Measurements from ENCODE around the gene SNX14.
"Not testable (repeated sequence)": the region's sequence is repeated elsewhere in the genome, so short reads cannot be mapped to it uniquely, and the experiment has no call there.

Gene SNX14

GRCh38 chr6:85593438-85594196 is at the start of gene SNX14:
Gene SNX14 (minus strand): TSS chr6:85593858. CDS start chr6:85593718, 140 bp downstream.
- peak; percentile 92 for DNase-seq (ENCODE audit: low spot score)

DNA sequence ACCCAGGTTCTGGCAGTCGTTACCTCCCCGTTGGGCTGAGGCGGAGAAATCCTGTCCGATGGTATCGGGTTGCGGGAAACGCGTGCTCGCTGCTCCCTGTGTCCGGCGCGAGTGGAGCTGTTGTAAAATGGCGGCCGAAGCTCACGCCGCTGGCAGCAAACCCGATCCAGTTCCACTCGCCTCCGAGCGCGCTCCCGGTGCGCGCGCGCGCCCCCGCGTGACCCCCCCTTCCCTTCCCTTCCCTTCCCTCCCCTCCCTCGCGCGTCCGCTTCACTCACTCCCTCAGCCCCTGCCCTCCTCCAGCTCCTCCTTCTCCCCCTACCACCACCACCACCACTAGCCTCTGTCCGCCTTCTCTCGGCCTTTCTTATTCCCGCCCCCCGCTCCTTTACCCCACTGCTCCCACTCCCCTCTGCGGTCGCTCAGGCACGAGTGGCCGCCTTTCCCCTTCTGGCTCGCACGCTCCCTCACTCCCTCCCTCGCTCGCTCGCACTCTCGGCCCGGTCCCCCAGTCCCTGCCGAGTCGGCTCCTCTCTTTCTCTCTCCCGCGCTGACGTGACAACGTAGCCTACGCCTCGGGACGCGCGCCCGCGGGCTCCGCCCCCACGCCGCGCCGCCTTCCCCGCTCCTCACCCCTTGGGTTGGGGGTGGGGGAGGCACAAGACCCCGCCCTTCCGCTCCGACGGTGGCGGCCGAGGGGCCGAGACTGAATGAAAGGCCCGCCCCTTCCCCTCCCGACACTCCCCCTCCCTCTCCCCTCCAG is 49.3 kb upstream of the SNX14 start, which contains the start of gene SYNCRIP:
SYNCRIP (minus strand) TSS at position 113 of the 763 bp plus-strand sequence. CDS start 1,447 bp downstream, outside the sequence.
- DNase-seq (ENCODE audit: low spot score): peak; percentile 99

- peak; percentile 40 for DNase-seq (ENCODE audit: low spot score)
Observed at GRCh38 chr6:85641897-85642773, 48.5 kb upstream of the SNX14 start.

GRCh38 chr6:85641522-85641896 is 47.9 kb upstream of the SNX14 start:
- peak; percentile 5 for DNase-seq (ENCODE audit: low spot score)

- DNase-seq (ENCODE audit: low spot score): no peak
Observed at GRCh38 chr6:85640821-85641220, 47.2 kb upstream of the SNX14 start.

DNA sequence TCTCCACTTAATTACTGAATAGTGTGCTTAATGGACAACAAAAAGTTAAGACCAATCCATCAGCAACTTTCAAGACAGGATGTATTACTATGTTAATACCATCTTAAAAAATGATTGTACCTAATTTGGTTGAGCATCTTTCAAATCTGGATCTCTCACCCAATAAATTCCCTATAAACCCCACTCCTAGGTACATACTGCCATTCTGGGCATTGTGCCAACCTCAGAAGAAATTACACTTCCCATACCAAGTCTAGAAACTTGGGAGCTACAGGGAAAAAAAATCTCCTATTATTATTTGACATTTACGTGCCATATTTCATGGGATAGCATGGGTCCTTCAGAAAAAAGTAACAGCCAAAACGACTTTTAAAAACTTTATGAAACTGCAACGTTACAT is 43.9 kb upstream of the SNX14 start:
- DNase-seq (ENCODE audit: low spot score): no peak

GRCh38 chr6:85632164-85632942 is 38.7 kb upstream of the SNX14 start:
- no peak for DNase-seq (ENCODE audit: low spot score)

DNA sequence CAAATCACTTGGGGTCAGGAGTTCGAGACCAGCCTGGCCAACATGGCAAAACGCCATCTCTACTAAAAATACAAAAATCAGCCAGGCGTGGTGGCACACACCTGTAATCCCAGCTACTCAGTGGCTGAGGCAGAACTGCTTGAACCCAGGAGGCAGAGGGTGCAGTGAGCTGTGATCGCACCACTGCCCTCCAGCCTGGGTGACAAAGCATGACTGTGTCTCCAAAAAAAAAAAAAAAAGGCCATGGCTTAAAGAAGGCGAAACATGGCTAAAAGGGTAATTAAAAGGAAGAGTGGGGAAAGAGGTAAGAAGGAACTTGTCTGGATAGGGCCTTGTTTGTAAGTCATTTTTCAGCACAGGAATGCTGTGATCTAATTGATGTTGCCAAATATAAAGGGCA is 37.5 kb upstream of the SNX14 start:
- not testable (repeated sequence) for DNase-seq (ENCODE audit: low spot score)

DNA sequence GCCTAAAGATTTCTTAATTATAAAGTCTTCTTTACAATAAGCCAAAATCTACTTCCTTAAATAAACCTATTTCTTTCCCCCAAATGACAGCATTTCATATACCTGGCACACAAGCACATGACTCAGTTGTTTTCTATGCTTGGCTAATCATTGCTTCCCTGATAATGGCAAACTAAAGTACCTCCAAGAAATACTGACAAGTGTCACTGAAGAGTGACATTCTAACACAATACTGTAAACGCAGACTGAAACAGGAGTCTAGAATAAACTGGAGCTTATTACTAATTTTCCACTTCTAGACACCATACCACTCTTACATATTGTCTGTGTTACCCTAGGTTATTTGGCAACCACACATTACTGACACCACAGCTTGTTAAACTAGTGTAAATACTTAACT is 34.7 kb upstream of the SNX14 start:
- DNase-seq (ENCODE audit: low spot score): no peak

- DNase-seq (ENCODE audit: low spot score): no peak
Observed at GRCh38 chr6:85620308-85620707, 26.6 kb upstream of the SNX14 start.

DNA sequence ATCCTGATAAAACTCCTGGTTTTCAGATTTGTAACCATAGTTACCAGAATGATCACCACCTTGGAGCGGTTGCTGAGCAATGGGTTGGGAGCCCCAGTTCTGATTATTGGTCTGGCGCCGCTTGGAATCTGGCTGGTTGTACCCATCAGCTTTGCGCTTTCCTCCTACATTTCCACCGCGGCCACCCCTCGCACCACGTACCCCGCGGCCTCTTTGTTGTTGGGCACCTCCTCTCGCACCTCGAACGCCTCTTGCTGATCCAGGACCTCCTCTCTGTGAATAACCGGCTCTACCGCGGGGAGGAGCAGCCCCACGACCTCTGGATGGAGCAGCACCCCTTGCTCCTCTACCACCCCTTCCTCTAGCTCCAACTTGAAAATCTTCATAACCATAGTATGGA is 21.1 kb upstream of the SNX14 start:
- no peak for DNase-seq (ENCODE audit: low spot score)

- no peak for DNase-seq (ENCODE audit: low spot score)
Observed at GRCh38 chr6:85612690-85613474, 19.2 kb upstream of the SNX14 start.

GRCh38 chr6:85610182-85610895 is 16.7 kb upstream of the SNX14 start:
- DNase-seq (ENCODE audit: low spot score): no peak

DNA sequence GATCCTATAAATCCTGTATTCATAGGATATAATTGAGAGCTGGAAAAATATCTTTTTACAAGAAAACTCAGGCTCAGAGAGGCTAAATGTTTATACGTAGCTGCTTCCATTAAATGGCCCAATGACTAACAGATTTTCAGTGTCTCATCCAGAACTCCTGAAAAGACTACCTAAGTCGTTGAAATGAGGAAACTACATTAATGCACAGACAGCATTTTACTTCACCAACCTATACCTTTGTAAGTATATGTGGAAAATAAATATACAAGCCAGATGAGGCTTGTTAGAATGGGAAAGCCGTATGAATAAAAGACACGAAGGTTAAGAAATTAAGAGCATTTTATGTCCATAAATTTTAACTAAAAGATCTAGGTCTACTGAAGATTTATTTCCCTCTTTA is 8.4 kb upstream of the SNX14 start:
- DNase-seq (ENCODE audit: low spot score): no peak

DNA sequence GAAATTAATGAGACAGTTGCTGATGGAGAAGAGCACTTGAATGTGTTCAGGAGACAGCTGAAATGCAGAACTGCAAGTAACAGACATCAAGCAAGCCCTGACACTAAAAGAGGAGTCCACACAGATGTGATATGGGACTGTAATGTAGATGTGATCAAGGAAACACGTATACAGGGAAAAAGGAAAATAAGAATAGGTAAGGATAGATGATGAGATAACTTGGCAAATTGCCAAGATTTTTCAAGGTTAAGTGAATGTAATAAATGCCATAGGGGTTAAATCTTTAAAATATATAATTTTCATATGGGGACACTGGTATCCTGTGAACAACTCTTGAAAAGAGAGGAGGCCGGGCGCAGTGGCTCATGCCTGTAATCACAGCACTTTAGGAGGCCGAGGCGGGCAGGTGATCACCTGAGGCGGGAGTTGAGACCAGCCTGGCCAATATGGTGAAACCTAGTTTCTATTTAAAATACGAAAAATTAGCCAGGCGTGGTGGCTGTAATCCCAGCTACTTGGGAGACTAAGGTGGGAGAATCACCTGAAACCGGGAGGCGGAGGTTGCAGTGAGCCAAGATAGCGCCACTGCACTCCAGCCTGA is 7.2 kb upstream of the SNX14 start:
- DNase-seq (ENCODE audit: low spot score): no peak

DNA sequence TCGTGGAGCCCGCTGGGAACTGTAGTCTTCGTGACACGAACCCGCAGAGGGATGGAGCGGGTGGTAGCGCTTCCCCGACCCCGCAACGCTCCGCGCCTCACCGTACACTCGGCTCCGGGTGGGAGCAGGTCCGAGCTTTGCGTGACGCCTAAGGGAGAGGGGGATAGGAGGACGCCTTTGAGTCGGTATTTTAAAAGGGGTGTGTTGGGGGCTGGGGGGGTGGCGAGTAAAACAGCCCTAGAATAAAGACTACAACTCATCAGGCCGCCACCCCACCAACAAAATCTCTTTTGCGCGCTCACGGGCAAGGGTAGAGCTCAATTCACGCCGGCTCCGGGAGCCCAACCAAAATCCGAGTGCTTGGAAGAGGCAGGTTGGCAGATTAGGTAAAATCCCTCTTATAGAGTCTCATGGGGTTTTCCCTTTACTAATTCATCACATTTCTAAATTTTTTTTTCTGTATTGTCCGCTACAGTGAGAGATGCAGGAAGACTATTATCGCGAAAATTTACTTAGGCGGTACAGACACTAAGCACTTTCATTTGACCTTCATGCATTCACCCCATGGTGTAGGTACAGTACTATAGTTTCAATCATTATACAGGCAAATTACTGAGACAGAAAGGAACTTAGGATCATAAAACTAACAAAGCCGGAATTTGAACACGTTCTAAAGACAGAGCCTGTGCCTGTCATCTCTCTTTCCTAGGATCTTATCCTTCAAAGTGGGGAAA is 706 bp upstream of the SNX14 start:
- no peak for DNase-seq (ENCODE audit: low spot score)

- no peak for DNase-seq (ENCODE audit: low spot score)
Observed at GRCh38 chr6:85592033-85592432, 1.6 kb downstream of the SNX14 start.

DNA sequence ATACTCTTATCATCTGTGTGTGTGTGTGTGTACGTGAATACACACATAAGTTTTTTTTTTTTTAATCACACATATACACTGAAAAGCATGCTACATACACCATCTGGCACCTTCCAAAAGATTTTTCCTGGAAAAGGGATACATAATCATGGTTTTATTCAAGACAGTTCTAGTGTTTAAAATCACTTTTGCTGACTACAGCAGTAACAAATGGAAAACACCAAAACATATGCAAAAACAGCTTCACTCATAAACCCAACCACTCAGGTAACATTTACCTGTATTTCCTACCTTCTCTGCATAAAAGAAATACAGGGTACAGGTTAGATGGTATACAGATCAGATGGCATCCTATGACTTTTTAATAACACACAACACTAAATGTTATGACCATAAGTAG is 2.5 kb downstream of the SNX14 start:
- DNase-seq (ENCODE audit: low spot score): no peak

GRCh38 chr6:85585741-85586140 is 7.9 kb downstream of the SNX14 start:
- no peak for DNase-seq (ENCODE audit: low spot score)
